ENCODE measurements around the gene CYSTM1.
A peak's percentile ranks its signal among the peaks of the same experiment; 100 is the strongest.

The CYSTM1 gene

DNA sequence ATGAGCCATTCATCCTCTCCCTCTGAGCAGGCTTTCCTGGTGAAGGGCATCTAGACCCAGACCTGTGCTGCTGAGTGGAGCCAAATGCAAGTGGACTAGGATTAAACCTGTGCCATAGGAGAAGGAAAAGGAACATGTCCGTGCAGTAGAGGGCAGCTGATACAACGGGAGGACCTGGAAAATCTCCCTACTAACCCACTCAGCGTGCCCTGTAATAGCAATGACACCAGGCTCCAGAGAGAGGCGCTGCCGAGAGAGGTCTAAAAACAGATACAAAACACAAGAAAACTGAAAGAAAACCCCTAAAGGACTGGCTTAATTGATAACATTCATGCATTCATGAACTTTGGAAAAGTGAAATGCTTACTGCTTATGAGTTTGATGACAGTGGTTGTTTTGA is 67.1 kb downstream of the CYSTM1 start:
- no peaks in the 10 kb centered on the region for H3K79me2 ChIP-seq (ENCODE audit: insufficient read depth, low read length)
- H3K4me3 ChIP-seq (ENCODE audit: low read depth in 1 of 2, low read length in 2 of 2), result no peak overlapping the region
- no peak for DNase-seq
- no peak overlapping the region for H3K9ac ChIP-seq (ENCODE audit: low read depth, low read length)
- no peaks in the 10 kb centered on the region for H3K4me1 ChIP-seq (ENCODE audit: insufficient read depth, low read length)
- H2AFZ ChIP-seq (ENCODE audit: low read depth, low read length), result no peak overlapping the region
- H3K9me3 ChIP-seq (ENCODE audit: insufficient read depth, low read length, severe bottlenecking), result no peaks in the 10 kb centered on the region
- TF ChIP-seq, protein P1, sequence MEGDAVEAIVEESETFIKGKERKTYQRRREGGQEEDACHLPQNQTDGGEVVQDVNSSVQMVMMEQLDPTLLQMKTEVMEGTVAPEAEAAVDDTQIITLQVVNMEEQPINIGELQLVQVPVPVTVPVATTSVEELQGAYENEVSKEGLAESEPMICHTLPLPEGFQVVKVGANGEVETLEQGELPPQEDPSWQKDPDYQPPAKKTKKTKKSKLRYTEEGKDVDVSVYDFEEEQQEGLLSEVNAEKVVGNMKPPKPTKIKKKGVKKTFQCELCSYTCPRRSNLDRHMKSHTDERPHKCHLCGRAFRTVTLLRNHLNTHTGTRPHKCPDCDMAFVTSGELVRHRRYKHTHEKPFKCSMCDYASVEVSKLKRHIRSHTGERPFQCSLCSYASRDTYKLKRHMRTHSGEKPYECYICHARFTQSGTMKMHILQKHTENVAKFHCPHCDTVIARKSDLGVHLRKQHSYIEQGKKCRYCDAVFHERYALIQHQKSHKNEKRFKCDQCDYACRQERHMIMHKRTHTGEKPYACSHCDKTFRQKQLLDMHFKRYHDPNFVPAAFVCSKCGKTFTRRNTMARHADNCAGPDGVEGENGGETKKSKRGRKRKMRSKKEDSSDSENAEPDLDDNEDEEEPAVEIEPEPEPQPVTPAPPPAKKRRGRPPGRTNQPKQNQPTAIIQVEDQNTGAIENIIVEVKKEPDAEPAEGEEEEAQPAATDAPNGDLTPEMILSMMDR (IDR thresholded peaks at IDR 0.05; ENCODE audit: borderline replicate concordance, extremely low read depth, low read length, poor library complexity, severe bottlenecking), result peak; percentile 12
- no peak for TF ChIP-seq EZH2 (IDR thresholded peaks at IDR 0.05; ENCODE audit: borderline replicate concordance, low read depth, low read length, severe bottlenecking)
- H4K20me1 ChIP-seq (ENCODE audit: insufficient read depth, low read length), result peaks cover 32% of the 10 kb centered on the region
- ATAC-seq (ENCODE audit: insufficient read depth, low read depth), result no peak
- H3K36me3 ChIP-seq (ENCODE audit: insufficient read depth, low read length), result peaks cover 36% of the 10 kb centered on the region
- no peaks in the 10 kb centered on the region for H3K27me3 ChIP-seq (ENCODE audit: insufficient read depth, low read length, poor library complexity)
- H3K27ac ChIP-seq (ENCODE audit: low read length), result no peak overlapping the region
- no peak overlapping the region for H3K4me2 ChIP-seq (ENCODE audit: insufficient read depth, low read length)

- H4K20me1 ChIP-seq (ENCODE audit: insufficient read depth, low read length), result peaks cover 32% of the 10 kb centered on the region
- H3K4me2 ChIP-seq (ENCODE audit: insufficient read depth, low read length), result no peak overlapping the region
- H3K27ac ChIP-seq (ENCODE audit: low read length), result no peak overlapping the region
- H3K4me1 ChIP-seq (ENCODE audit: insufficient read depth, low read length), result no peaks in the 10 kb centered on the region
- no peaks in the 10 kb centered on the region for H3K9me3 ChIP-seq (ENCODE audit: insufficient read depth, low read length, severe bottlenecking)
- no peaks in the 10 kb centered on the region; the same call in 1 of the 2 replicates for H3K79me2 ChIP-seq (ENCODE audit: insufficient read depth, low read length)
- peaks cover 36% of the 10 kb centered on the region for H3K36me3 ChIP-seq (ENCODE audit: insufficient read depth, low read length)
- no peak overlapping the region for H3K4me3 ChIP-seq (ENCODE audit: low read depth in 1 of 2, low read length in 2 of 2)
- H3K9ac ChIP-seq (ENCODE audit: low read depth, low read length), result no peak overlapping the region
- no peak for ATAC-seq (ENCODE audit: insufficient read depth, low read depth)
- TF ChIP-seq, protein P1 (IDR thresholded peaks at IDR 0.05; ENCODE audit: borderline replicate concordance, extremely low read depth, low read length, poor library complexity, severe bottlenecking), result no peak
- TF ChIP-seq EZH2 (IDR thresholded peaks at IDR 0.05; ENCODE audit: borderline replicate concordance, low read depth, low read length, severe bottlenecking), result no peak
- H2AFZ ChIP-seq (ENCODE audit: low read depth, low read length), result no peak overlapping the region
- no peak for DNase-seq
- no peaks in the 10 kb centered on the region for H3K27me3 ChIP-seq (ENCODE audit: insufficient read depth, low read length, poor library complexity)
Measured at GRCh38 chr5:140242890-140243585, 68.0 kb downstream of the CYSTM1 start.

GRCh38 chr5:140243706-140244250 is 68.8 kb downstream of the CYSTM1 start:
- ATAC-seq (ENCODE audit: insufficient read depth, low read depth) (no peak), DNase-seq (no peak)
- Histone ChIP-seq H3K36me3 (ENCODE audit: insufficient read depth, low read length) (peaks cover 36% of the 10 kb centered on the region), H3K27ac (ENCODE audit: low read length) (no peak overlapping the region), H3K4me3 (ENCODE audit: low read depth in 1 of 2, low read length in 2 of 2) (no peak overlapping the region), H3K9ac (ENCODE audit: low read depth, low read length) (no peak overlapping the region), H4K20me1 (ENCODE audit: insufficient read depth, low read length) (peaks cover 36% of the 10 kb centered on the region), H3K4me1 (ENCODE audit: insufficient read depth, low read length) (no peaks in the 10 kb centered on the region), H3K9me3 (ENCODE audit: insufficient read depth, low read length, severe bottlenecking) (no peaks in the 10 kb centered on the region), H3K4me2 (ENCODE audit: insufficient read depth, low read length) (no peak overlapping the region), H3K27me3 (ENCODE audit: insufficient read depth, low read length, poor library complexity) (no peaks in the 10 kb centered on the region), H3K79me2 (ENCODE audit: insufficient read depth, low read length) (peaks cover 4% of the 10 kb centered on the region; the same call in 1 of the 2 replicates), H2AFZ (ENCODE audit: low read depth, low read length) (no peak overlapping the region)
- no peak for TF ChIP-seq EZH2 (IDR thresholded peaks at IDR 0.05; ENCODE audit: borderline replicate concordance, low read depth, low read length, severe bottlenecking)
- TF ChIP-seq, protein P1 (IDR thresholded peaks at IDR 0.05; ENCODE audit: borderline replicate concordance, extremely low read depth, low read length, poor library complexity, severe bottlenecking), result no peak
